ENCODE results near the gene ZNF791.

Gene ZNF791

GRCh38 chr19:12628040-12629022, 17.6 kb downstream of the ZNF791 start (continued):
- TF ChIP-seq ZNF518A (tag by site-specific recombination; conservative IDR thresholded peaks at IDR 0.05; ENCODE audit: low read depth) (no peak), ZNF221 (tag by site-specific recombination; IDR thresholded peaks at IDR 0.05; ENCODE audit: borderline replicate concordance) (no peak), SETDB1 (IDR thresholded peaks at IDR 0.05; ENCODE audit: insufficient read length, low read length) (peak; percentile 99), ZFP41 (tag by site-specific recombination; IDR thresholded peaks at IDR 0.05; ENCODE audit: borderline replicate concordance) (no peak), ZNF513 (tag by site-specific recombination; IDR thresholded peaks at IDR 0.05) (no peak)

GRCh38 chr19:12629215-12629614, 18.5 kb downstream of the ZNF791 start:
- POLR2A ChIA-PET = interaction anchor here (0.6 kb wide), 1 partner anchor 124 kb away, joined by 3 read pairs; no protein-coding TSS in a partner anchor
- CTCF ChIA-PET = interaction anchor here (0.9 kb wide), 1 partner anchor 11 kb away, joined by 5 read pairs; no protein-coding TSS in a partner anchor
- no peaks in the 10 kb centered on the region for H3K9me3 ChIP-seq (ENCODE audit: control insufficient read depth, insufficient read depth, low read depth, low read length)
- H3K4me1 ChIP-seq (ENCODE audit: control insufficient read depth, insufficient read depth, low read length) = no peaks in the 10 kb centered on the region
- no peak overlapping the region for H3K27ac ChIP-seq (ENCODE audit: extremely low read depth, low read depth, low read length)
- peaks cover 28 to 66% of the 10 kb centered on the region in 2 experiments; a peak in 2 of 3 replicates for H3K36me3 ChIP-seq (ENCODE audit: control insufficient read depth in 2 of 2, insufficient read depth in 1 of 2, low read length in 2 of 2)
- no peak overlapping the region for H3K4me3 ChIP-seq (ENCODE audit: low read depth, low read length)
- TF ChIP-seq WT1 (tag by site-specific recombination; IDR thresholded peaks at IDR 0.05) (no peak), ZNF433 (tag by site-specific recombination; IDR thresholded peaks at IDR 0.05; ENCODE audit: low read depth) (no peak), BCL11B (tag by site-specific recombination; IDR thresholded peaks at IDR 0.05; ENCODE audit: low read depth) (no peak), ZNF16 (tag by site-specific recombination; IDR thresholded peaks at IDR 0.05; ENCODE audit: low read depth) (no peak), ZNF530 (tag by site-specific recombination; IDR thresholded peaks at IDR 0.05; ENCODE audit: low read depth) (no peak), SCRT1 (tag by site-specific recombination; IDR thresholded peaks at IDR 0.05; ENCODE audit: borderline replicate concordance) (no peak), ZFP37 (tag by site-specific recombination; IDR thresholded peaks at IDR 0.05) (no peak), ZBTB48 (tag by site-specific recombination; IDR thresholded peaks at IDR 0.05) (no peak), ZBTB44 (tag by site-specific recombination; IDR thresholded peaks at IDR 0.05) (no peak), ZNF791 (tag by site-specific recombination; IDR thresholded peaks at IDR 0.05) (no peak), ZNF555 (tag by site-specific recombination; conservative IDR thresholded peaks at IDR 0.05) (no peak), REPIN1 (tag by site-specific recombination; IDR thresholded peaks at IDR 0.05; ENCODE audit: low read depth) (no peak), ZNF37A (tag by site-specific recombination; IDR thresholded peaks at IDR 0.05) (no peak), ZNF600 (tag by site-specific recombination; IDR thresholded peaks at IDR 0.05) (no peak), GFI1B (tag by site-specific recombination; IDR thresholded peaks at IDR 0.05) (no peak), INSM2 (tag by site-specific recombination; IDR thresholded peaks at IDR 0.05) (no peak), ZNF449 (tag by site-specific recombination; IDR thresholded peaks at IDR 0.05) (no peak), KLF1 (tag by site-specific recombination; IDR thresholded peaks at IDR 0.05) (no peak)

Measured in HEK293 (cell line).